Measurements from ENCODE around the gene ITGBL1. TPM values are rescaled to one million over a fixed set of nuclear protein-coding genes. Genes with fewer than 3 reads are reported as not detected.

The ITGBL1 gene
- total and polyA plus RNA-seq, 2 donors: 0.38 to 2.7 TPM

DNA sequence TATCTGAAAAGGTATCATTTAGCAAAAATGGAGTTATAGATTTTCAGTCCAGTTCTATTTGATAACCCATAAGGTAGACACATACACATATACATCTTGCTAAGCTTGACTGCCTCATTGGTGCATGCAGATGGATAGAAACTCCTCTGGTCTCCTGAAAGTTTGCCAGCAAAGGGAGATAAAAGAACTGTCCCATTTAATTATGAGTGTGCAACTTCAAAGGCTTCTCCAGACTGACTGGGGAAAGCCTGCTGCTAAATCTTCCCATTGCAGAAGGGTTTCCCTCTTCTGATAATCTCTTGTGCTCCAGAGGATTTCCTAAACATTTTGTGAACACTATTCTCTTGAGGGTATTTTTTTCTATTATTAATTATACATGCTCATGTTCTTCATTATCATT is 131.9 kb downstream of the ITGBL1 start:
- H3K36me3 ChIP-seq (ENCODE audit: control insufficient read depth in 2 of 2, insufficient read depth in 2 of 2, low read length in 1 of 2): no peaks in the 10 kb centered on the region
- DNase-seq (ENCODE audit: low read depth in 6 of 9, low spot score in 9 of 9): no peak
- no peak overlapping the region for H3K4me3 ChIP-seq (ENCODE audit: low read length in 2 of 2)
- no peaks in the 10 kb centered on the region for H3K9me3 ChIP-seq (ENCODE audit: control insufficient read depth in 2 of 2, insufficient read depth in 1 of 2, low read length in 1 of 2)
- H3K27me3 ChIP-seq (ENCODE audit: control insufficient read depth in 2 of 2, insufficient read depth in 1 of 2, low read length in 1 of 2): no peaks in the 10 kb centered on the region
- no peaks in the 10 kb centered on the region for H3K4me1 ChIP-seq (ENCODE audit: control insufficient read depth in 2 of 2, insufficient read depth in 2 of 2, low read length in 2 of 2)
- no peak overlapping the region for H3K27ac ChIP-seq (ENCODE audit: low read depth in 1 of 2, low read length in 1 of 2)

DNA sequence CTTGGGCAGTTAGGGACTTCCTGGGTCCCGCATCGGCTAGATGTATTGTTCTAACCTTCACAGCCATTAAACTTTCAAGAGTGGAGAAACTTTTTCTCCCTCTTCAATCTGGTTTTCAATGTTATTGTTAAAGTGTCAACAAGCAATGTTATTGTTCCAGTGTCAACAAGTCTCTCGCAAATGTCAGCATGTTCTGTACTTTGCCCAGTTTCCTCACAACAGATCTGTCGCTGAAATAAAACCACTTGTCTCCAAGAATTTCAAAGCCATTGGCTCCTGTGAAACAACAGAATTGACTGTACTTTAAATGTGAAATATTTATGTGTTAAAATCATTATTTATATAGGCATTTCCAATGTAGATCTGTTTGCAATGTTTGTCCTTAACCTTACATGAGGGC is 138.0 kb downstream of the ITGBL1 start:
- no peaks in the 10 kb centered on the region for H3K4me1 ChIP-seq (ENCODE audit: control insufficient read depth in 2 of 2, insufficient read depth in 2 of 2, low read length in 2 of 2)
- H3K4me3 ChIP-seq (ENCODE audit: low read length in 2 of 2): no peak overlapping the region
- H3K9me3 ChIP-seq (ENCODE audit: control insufficient read depth in 2 of 2, insufficient read depth in 1 of 2, low read length in 1 of 2): no peaks in the 10 kb centered on the region
- H3K36me3 ChIP-seq (ENCODE audit: control insufficient read depth in 2 of 2, insufficient read depth in 2 of 2, low read length in 1 of 2): no peaks in the 10 kb centered on the region
- no peak overlapping the region for H3K27ac ChIP-seq (ENCODE audit: low read depth in 1 of 2, low read length in 1 of 2)
- no peak for DNase-seq (ENCODE audit: low read depth in 6 of 9, low spot score in 9 of 9)
- 82% methylated on average over 4 of the region's 4 CpGs for WGBS
- no peaks in the 10 kb centered on the region for H3K27me3 ChIP-seq (ENCODE audit: control insufficient read depth in 2 of 2, insufficient read depth in 1 of 2, low read length in 1 of 2)

DNA sequence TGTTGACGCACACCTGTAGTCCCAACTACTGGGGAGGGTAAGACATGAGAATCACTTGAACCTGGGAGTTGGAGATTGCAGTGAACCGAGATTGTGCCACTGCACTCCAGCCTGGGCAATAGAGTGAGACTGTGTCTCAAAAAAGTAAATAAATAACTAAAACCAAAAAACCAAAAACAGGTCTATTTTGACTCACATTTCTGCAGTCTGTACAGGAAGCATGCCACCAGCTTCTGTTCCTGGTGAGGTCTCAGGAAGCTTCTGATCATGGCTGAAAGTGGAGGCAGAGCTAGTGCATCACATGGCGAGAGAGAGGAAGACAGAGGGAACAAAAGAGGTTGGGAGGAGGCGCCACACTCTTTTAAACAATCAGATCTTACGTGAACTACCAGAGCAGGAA is 142.5 kb downstream of the ITGBL1 start:
- Histone ChIP-seq H3K9me3 (ENCODE audit: control insufficient read depth in 2 of 2, insufficient read depth in 1 of 2, low read length in 1 of 2) (no peaks in the 10 kb centered on the region), H3K27ac (ENCODE audit: low read depth in 1 of 2, low read length in 1 of 2) (no peak overlapping the region), H3K4me3 (ENCODE audit: low read length in 2 of 2) (no peak overlapping the region), H3K27me3 (ENCODE audit: control insufficient read depth in 2 of 2, insufficient read depth in 1 of 2, low read length in 1 of 2) (no peaks in the 10 kb centered on the region), H3K4me1 (ENCODE audit: control insufficient read depth in 2 of 2, insufficient read depth in 2 of 2, low read length in 2 of 2) (no peaks in the 10 kb centered on the region), H3K36me3 (ENCODE audit: control insufficient read depth in 2 of 2, insufficient read depth in 2 of 2, low read length in 1 of 2) (no peaks in the 10 kb centered on the region)
- no peak for DNase-seq (ENCODE audit: low read depth in 6 of 9, low spot score in 9 of 9)
- 83% methylated on average over 5 of the region's 5 CpGs for WGBS

DNA sequence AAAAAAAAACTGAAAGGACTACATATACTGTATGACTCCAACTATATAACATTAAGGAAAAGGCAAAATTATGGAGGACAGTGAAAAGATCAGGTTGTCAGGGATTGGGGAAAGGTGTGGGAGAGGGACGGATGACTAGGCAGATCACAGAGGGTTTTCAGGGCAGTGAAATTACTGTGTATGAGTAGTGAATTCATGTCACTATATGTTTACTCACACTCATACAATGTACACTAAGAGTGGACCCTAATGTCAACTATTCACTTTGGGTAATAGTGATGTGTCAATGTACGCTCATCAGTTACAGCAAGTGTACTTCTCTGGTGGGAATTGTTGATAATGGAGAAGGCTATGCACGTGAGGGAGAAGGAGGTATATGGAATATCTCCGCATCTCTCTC is 144.3 kb downstream of the ITGBL1 start:
- H3K9me3 ChIP-seq (ENCODE audit: control insufficient read depth in 2 of 2, insufficient read depth in 1 of 2, low read length in 1 of 2): no peaks in the 10 kb centered on the region
- WGBS: 93% methylated on average over 4 of the region's 4 CpGs
- H3K4me1 ChIP-seq (ENCODE audit: control insufficient read depth in 2 of 2, insufficient read depth in 2 of 2, low read length in 2 of 2): no peaks in the 10 kb centered on the region
- no peaks in the 10 kb centered on the region for H3K36me3 ChIP-seq (ENCODE audit: control insufficient read depth in 2 of 2, insufficient read depth in 2 of 2, low read length in 1 of 2)
- no peaks in the 10 kb centered on the region for H3K27me3 ChIP-seq (ENCODE audit: control insufficient read depth in 2 of 2, insufficient read depth in 1 of 2, low read length in 1 of 2)
- no peak overlapping the region for H3K27ac ChIP-seq (ENCODE audit: low read depth in 1 of 2, low read length in 1 of 2)
- DNase-seq (ENCODE audit: low read depth in 6 of 9, low spot score in 9 of 9): no peak
- H3K4me3 ChIP-seq (ENCODE audit: low read length in 2 of 2): no peak overlapping the region

DNA sequence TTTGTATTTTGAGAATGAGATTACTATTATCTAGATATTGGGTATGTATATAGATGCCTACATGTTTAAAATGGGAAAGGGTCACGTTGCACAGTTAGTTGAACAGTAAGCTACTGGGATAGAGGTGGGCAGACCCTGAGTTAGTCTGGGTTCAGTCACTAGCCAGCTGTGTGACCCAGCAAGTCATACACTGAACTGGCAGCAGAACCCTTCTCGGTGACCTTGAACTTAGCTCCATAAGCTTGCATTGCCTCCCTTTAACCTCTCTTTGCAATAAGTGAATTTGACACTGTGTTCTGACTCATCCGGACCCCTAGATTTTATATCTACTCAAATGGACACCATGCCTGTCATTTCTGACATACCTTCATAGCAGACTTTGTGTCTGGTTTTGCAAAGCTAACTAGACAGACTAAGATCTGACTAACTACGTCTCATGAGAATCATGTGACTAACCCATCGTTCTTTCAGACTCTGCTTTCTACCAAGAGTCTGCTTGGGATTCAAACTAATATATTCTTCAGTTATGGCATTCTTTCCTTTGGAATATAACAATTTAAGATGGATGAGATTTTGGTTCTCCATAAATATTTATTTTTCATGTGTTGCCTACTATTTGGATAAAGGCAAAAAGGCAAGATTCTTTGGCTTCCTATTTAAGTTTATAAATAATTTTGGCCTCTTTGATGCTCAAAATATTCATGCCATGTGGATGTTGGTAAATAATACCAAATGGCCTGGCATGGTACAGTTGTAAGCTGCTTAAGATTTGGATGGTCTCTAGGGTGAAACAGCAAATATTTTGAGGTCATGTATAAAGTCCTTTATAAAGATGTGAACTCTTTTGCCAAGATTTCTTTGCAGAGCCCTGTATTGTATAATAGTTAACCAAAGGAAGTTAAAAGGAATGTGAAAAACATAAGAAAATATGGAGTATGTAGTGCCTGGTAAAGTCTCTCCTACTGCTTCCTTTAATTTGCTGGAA is 159.3 kb downstream of the ITGBL1 start:
- WGBS: 96% methylated on average over 5 of the region's 5 CpGs
- Histone ChIP-seq H3K9me3 (ENCODE audit: control insufficient read depth in 2 of 2, insufficient read depth in 1 of 2, low read length in 1 of 2) (no peaks in the 10 kb centered on the region), H3K36me3 (ENCODE audit: control insufficient read depth in 2 of 2, insufficient read depth in 2 of 2, low read length in 1 of 2) (no peaks in the 10 kb centered on the region), H3K4me1 (ENCODE audit: control insufficient read depth in 2 of 2, insufficient read depth in 2 of 2, low read length in 2 of 2) (no peaks in the 10 kb centered on the region), H3K27ac (ENCODE audit: low read depth in 1 of 2, low read length in 1 of 2) (no peak overlapping the region), H3K27me3 (ENCODE audit: control insufficient read depth in 2 of 2, insufficient read depth in 1 of 2, low read length in 1 of 2) (no peaks in the 10 kb centered on the region), H3K4me3 (ENCODE audit: low read length in 2 of 2) (no peak overlapping the region)
- no peak for DNase-seq (ENCODE audit: low read depth in 6 of 9, low spot score in 9 of 9)

DNA sequence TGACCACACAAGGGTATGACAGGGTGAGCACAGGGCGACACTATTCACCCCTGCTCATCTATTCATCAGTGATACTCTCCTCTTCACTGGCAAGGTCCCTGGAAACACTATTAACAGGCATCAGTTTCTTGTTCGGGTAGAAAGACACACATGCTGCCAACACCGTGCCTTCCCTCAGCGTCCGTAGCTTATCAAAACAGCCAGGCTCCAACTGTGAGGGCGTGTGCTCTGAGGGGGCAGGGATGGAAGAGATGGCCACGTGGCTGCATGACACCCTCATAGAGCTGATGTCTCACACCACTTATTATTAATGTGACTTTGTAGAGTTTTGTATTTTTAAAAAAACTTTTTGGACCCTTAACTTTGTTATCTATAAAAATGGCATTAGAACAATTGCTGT is 160.3 kb downstream of the ITGBL1 start:
- DNase-seq (ENCODE audit: low read depth in 6 of 9, low spot score in 9 of 9): no peak
- no peaks in the 10 kb centered on the region for H3K36me3 ChIP-seq (ENCODE audit: control insufficient read depth in 2 of 2, insufficient read depth in 2 of 2, low read length in 1 of 2)
- H3K9me3 ChIP-seq (ENCODE audit: control insufficient read depth in 2 of 2, insufficient read depth in 1 of 2, low read length in 1 of 2): no peaks in the 10 kb centered on the region
- H3K27me3 ChIP-seq (ENCODE audit: control insufficient read depth in 2 of 2, insufficient read depth in 1 of 2, low read length in 1 of 2): no peaks in the 10 kb centered on the region
- WGBS: 65% methylated on average over 7 of the region's 7 CpGs
- no peaks in the 10 kb centered on the region for H3K4me1 ChIP-seq (ENCODE audit: control insufficient read depth in 2 of 2, insufficient read depth in 2 of 2, low read length in 2 of 2)
- no peak overlapping the region for H3K4me3 ChIP-seq (ENCODE audit: low read length in 2 of 2)
- H3K27ac ChIP-seq (ENCODE audit: low read depth in 1 of 2, low read length in 1 of 2): no peak overlapping the region

GRCh38 chr13:101614491-101614890 is 162.0 kb downstream of the ITGBL1 start:
- 89% methylated on average over 8 of the region's 8 CpGs for WGBS
- no peak overlapping the region for H3K27ac ChIP-seq (ENCODE audit: low read depth in 1 of 2, low read length in 1 of 2)
- H3K9me3 ChIP-seq (ENCODE audit: control insufficient read depth in 2 of 2, insufficient read depth in 1 of 2, low read length in 1 of 2): no peaks in the 10 kb centered on the region

DNA sequence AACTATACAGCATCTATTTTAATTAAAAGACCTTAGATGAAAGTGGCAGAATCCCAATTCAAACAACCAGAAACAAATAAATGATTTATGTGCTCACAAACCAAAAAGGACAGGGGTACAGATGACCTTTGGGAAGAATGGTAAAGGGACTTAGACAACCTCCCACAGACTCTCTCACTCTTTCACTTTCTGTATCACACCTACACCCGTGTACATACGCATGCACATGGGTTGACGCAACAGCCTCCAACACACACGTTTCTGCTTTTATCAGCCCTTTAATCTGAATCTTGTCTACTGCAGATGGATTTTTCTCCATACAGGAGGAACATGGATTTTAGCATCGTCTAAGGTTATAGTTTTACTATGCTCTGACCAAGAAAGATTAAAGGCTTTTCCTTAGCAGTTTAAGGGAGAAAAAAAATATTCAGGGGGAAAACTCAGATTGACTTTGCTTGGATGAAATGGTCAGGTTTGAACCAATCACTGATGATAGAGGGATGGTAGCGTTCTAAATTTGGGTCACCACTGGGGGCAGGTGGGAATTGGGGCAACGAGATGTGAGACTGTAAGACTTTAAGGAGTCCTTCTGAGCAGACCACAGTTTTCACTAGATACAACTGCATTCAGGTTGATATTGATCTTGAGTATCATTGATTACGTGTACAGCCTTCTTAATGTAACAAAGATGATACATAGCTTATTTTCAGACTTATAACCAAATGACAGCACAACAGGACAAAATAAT is 166.1 kb downstream of the ITGBL1 start:
- no peaks in the 10 kb centered on the region for H3K4me1 ChIP-seq (ENCODE audit: control insufficient read depth in 2 of 2, insufficient read depth in 2 of 2, low read length in 2 of 2)
- no peaks in the 10 kb centered on the region for H3K9me3 ChIP-seq (ENCODE audit: control insufficient read depth in 2 of 2, insufficient read depth in 1 of 2, low read length in 1 of 2)
- H3K27me3 ChIP-seq (ENCODE audit: control insufficient read depth in 2 of 2, insufficient read depth in 1 of 2, low read length in 1 of 2): no peaks in the 10 kb centered on the region
- 80% methylated on average over 8 of the region's 8 CpGs for WGBS
- H3K4me3 ChIP-seq (ENCODE audit: low read length in 2 of 2): no peak overlapping the region
- H3K36me3 ChIP-seq (ENCODE audit: control insufficient read depth in 2 of 2, insufficient read depth in 2 of 2, low read length in 1 of 2): no peaks in the 10 kb centered on the region
- no peak for DNase-seq (ENCODE audit: low read depth in 6 of 9, low spot score in 9 of 9)
- H3K27ac ChIP-seq (ENCODE audit: low read depth in 1 of 2, low read length in 1 of 2): no peak overlapping the region

More at GRCh38 chr13:101614491-101614890, 162.0 kb downstream of the ITGBL1 start:
- no peaks in the 10 kb centered on the region for H3K36me3 ChIP-seq (ENCODE audit: control insufficient read depth in 2 of 2, insufficient read depth in 2 of 2, low read length in 1 of 2)
- H3K27me3 ChIP-seq (ENCODE audit: control insufficient read depth in 2 of 2, insufficient read depth in 1 of 2, low read length in 1 of 2): no peaks in the 10 kb centered on the region
- no peak overlapping the region for H3K4me3 ChIP-seq (ENCODE audit: low read length in 2 of 2)
- H3K4me1 ChIP-seq (ENCODE audit: control insufficient read depth in 2 of 2, insufficient read depth in 2 of 2, low read length in 2 of 2): no peaks in the 10 kb centered on the region
- DNase-seq (ENCODE audit: low read depth in 6 of 9, low spot score in 9 of 9): no peak

DNA sequence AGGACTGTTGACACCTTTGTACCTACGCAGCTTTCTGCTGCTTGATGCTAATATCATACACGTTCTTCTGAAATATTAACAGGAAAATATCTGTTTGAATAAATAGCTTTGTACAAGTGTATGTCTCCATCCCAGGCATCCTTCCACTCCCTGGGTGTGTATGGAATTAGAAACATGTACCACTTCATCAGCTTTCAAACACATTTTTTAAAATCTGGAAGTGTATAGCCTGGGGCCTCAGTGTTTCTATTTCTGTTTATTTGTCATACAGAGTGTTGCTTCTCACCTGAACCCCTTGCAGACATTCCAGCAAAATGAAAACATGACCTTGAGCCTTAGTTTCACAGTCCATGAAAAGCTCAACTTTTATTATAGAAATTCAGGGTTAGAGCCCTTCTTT is 168.6 kb downstream of the ITGBL1 start:
- H3K36me3 ChIP-seq (ENCODE audit: control insufficient read depth in 2 of 2, insufficient read depth in 2 of 2, low read length in 1 of 2): no peaks in the 10 kb centered on the region
- DNase-seq (ENCODE audit: low read depth in 6 of 9, low spot score in 9 of 9): no peak
- H3K27me3 ChIP-seq (ENCODE audit: control insufficient read depth in 2 of 2, insufficient read depth in 1 of 2, low read length in 1 of 2): no peaks in the 10 kb centered on the region
- no peaks in the 10 kb centered on the region for H3K9me3 ChIP-seq (ENCODE audit: control insufficient read depth in 2 of 2, insufficient read depth in 1 of 2, low read length in 1 of 2)
- H3K27ac ChIP-seq (ENCODE audit: low read depth in 1 of 2, low read length in 1 of 2): no peak overlapping the region
- WGBS: 97% methylated on average over 2 of the region's 2 CpGs
- H3K4me3 ChIP-seq (ENCODE audit: low read length in 2 of 2): no peak overlapping the region
- H3K4me1 ChIP-seq (ENCODE audit: control insufficient read depth in 2 of 2, insufficient read depth in 2 of 2, low read length in 2 of 2): peaks cover 0 to 5% of the 10 kb centered on the region in 2 donors
